Nephron progenitor cell (in vitro differentiated cells): ENCODE data around the gene TMTC2.

Experiments
- DNase-seq: peaks from one replicate; pipeline ENCODE4 v3.0.0; 2021
- H3K27ac Mint-ChIP-seq: 2 replicates; pipeline ENCODE4 v1.8.0; 2021; ENCODE audit warnings: mild to moderate bottlenecking, moderate library complexity, mixed read lengths
- H3K27me3 Mint-ChIP-seq: 2 replicates; pipeline ENCODE4 v1.8.0; 2021; ENCODE audit warnings: mild to moderate bottlenecking, low read depth, mixed read lengths; ENCODE audit not compliant: poor library complexity
- H3K36me3 Mint-ChIP-seq: 2 replicates; pipeline ENCODE4 v1.8.0; 2021; ENCODE audit warnings: low read depth, mixed read lengths
- H3K4me1 Mint-ChIP-seq: 2 replicates; pipeline ENCODE4 v1.8.0; 2021; ENCODE audit warnings: mixed read lengths
- H3K4me3 Mint-ChIP-seq: 2 replicates; pipeline ENCODE4 v1.8.0; 2021; ENCODE audit warnings: mild to moderate bottlenecking, moderate library complexity, mixed read lengths
- H3K9me3 Mint-ChIP-seq: 2 replicates; pipeline ENCODE4 v1.8.0; 2021; ENCODE audit warnings: mild to moderate bottlenecking, moderate library complexity, mixed read lengths
- TF ChIP-seq, protein P1 (sequence below): fragments of 200-600 bp; sonication (generic); IDR thresholded peaks from 2 replicates; pipeline ENCODE4 v1.5.0; 2021; ENCODE audit warnings: antibody characterized with exemption

Gene TMTC2

DNA sequence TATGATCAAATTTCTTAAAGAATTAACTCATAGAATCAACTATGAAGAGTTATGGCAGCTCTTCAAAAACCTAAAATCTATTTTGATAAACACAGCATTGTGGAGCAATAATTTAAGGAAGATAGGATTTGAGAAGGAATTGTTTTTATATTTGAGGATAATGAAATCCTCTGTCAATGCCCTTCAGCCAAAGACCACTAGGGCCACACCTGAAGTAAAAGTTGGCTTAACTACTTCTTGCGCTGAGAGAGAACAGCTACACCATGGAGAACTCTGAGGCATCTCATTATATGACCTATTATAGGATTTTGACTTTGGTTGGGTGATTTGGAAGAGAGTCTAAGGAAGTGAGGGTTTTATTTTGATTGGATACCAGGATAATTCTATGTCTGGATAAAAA lies 237.2 kb downstream of the TMTC2 start:
- Mint-ChIP-seq H3K4me3 (no peak overlapping the region), H3K27me3 (no peaks in the 10 kb centered on the region), H3K4me1 (no peaks in the 10 kb centered on the region), H3K36me3 (no peaks in the 10 kb centered on the region), H3K27ac (no peak overlapping the region), H3K9me3 (no peaks in the 10 kb centered on the region)
- DNase-seq, result no peak
- TF ChIP-seq, protein P1, sequence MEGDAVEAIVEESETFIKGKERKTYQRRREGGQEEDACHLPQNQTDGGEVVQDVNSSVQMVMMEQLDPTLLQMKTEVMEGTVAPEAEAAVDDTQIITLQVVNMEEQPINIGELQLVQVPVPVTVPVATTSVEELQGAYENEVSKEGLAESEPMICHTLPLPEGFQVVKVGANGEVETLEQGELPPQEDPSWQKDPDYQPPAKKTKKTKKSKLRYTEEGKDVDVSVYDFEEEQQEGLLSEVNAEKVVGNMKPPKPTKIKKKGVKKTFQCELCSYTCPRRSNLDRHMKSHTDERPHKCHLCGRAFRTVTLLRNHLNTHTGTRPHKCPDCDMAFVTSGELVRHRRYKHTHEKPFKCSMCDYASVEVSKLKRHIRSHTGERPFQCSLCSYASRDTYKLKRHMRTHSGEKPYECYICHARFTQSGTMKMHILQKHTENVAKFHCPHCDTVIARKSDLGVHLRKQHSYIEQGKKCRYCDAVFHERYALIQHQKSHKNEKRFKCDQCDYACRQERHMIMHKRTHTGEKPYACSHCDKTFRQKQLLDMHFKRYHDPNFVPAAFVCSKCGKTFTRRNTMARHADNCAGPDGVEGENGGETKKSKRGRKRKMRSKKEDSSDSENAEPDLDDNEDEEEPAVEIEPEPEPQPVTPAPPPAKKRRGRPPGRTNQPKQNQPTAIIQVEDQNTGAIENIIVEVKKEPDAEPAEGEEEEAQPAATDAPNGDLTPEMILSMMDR, result no peak

DNA sequence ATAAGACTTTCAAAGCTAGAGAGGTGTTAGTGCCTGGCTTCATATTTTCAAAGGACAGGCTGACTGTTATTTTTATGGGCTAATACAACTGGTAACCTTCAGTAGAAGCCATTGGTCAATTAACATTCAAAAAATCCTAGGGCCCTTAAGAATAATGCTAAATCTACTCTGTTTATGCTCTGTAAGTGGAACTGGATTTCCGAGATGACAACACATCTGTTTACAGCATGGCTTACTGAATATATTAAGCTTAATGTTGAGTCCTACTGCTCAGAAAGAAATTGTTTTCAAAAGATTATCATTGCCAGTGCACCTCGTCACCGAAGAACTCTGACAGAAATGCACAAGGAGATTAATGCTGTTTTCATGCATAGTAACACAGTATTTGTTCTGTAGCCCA lies 239.9 kb downstream of the TMTC2 start:
- no peak for DNase-seq
- Mint-ChIP-seq H3K9me3 (no peaks in the 10 kb centered on the region), H3K27ac (no peak overlapping the region), H3K27me3 (no peaks in the 10 kb centered on the region), H3K4me1 (peaks cover 4% of the 10 kb centered on the region), H3K36me3 (no peaks in the 10 kb centered on the region), H3K4me3 (no peak overlapping the region)
- TF ChIP-seq, protein P1, result no peak

DNA sequence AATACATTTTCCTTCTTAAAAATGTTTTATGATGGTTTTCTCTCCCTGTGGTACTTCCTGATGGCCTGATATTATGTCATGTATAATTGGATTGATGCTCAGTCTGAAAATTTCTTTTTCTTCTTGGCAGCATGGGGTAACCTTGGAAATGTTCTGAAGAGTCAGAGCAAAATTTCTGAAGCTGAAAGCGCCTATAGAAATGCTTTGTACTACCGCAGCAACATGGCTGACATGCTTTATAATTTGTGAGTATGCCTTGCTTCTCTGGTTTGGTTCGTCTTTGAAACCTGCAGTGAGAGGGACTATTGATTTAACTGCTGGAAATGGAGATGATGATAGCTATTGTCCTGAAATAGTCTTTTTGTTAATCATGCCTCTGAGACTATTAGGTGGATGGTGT lies 243.6 kb downstream of the TMTC2 start:
- TF ChIP-seq, protein P1, result no peak
- no peaks in the 10 kb centered on the region for H3K36me3 Mint-ChIP-seq
- H3K4me1 Mint-ChIP-seq, result peaks cover 6% of the 10 kb centered on the region
- no peak overlapping the region for H3K27ac Mint-ChIP-seq
- no peak overlapping the region for H3K4me3 Mint-ChIP-seq
- H3K27me3 Mint-ChIP-seq, result no peaks in the 10 kb centered on the region
- H3K9me3 Mint-ChIP-seq, result no peaks in the 10 kb centered on the region
- no peak for DNase-seq

DNA sequence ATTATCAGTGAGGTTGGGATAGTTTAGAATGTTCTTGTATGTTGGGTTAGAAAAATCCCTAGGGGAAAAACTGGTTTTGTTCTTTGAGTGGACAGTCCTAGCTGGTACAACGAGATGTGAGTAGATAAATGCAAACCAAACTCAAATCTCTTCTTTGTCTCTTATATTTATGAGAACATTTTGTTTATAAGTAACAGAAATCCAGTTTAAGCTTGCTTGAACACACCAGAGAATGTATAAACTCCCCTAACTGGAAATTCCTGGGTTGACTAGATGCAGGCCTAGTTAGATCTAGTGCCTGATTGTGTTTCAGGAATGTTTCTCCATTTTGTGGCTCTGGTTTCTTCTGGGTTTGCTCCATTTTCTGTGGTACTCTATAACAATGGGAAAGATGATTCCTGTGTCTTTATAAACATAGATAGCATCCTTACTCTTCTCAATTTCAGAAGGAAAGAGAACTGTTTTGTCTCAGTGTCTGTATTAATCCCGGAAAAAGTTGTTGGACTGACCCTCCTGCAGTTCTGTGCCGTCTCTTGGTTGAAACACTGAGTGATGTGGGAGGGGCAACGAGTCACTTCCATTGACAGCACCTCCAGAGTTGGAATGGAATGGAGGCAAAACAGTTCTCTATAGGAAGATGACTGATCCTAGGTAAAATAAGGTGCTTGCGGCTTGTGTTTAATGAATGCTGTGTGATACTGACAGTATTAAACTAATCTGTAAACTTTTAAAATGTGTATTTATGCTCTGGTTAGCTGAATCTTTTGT lies 244.8 kb downstream of the TMTC2 start:
- peak overlapping the region; percentile 67 for H3K27ac Mint-ChIP-seq
- H3K4me1 Mint-ChIP-seq, result peaks cover 6% of the 10 kb centered on the region
- no peak overlapping the region for H3K4me3 Mint-ChIP-seq
- no peak for DNase-seq
- H3K36me3 Mint-ChIP-seq, result no peaks in the 10 kb centered on the region
- no peaks in the 10 kb centered on the region for H3K9me3 Mint-ChIP-seq
- no peaks in the 10 kb centered on the region for H3K27me3 Mint-ChIP-seq
- TF ChIP-seq, protein P1, result no peak

DNA sequence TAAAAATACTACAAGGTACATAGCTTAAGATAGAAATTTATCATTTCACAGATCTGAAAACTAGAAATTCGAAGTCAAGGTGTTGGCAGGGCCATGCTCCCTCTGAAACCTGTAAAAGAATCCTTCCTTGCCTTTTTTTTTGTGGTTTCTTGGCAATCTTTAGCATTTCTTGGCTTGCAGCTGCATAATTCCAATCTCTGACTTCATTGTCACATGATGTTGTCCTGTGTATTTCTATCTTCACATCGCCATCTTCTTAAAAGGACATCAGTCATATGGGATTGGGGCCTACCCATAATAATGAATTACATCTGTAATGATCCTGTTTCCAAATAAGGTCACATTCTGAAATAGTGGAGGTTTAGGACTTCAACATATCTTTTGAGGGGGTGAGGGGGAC lies 250.4 kb downstream of the TMTC2 start:
- no peak for DNase-seq
- TF ChIP-seq, protein P1, result no peak
- H3K9me3 Mint-ChIP-seq, result no peaks in the 10 kb centered on the region
- no peaks in the 10 kb centered on the region for H3K36me3 Mint-ChIP-seq
- no peaks in the 10 kb centered on the region for H3K27me3 Mint-ChIP-seq
- no peak overlapping the region for H3K27ac Mint-ChIP-seq
- H3K4me3 Mint-ChIP-seq, result no peak overlapping the region
- no peaks in the 10 kb centered on the region for H3K4me1 Mint-ChIP-seq

DNA sequence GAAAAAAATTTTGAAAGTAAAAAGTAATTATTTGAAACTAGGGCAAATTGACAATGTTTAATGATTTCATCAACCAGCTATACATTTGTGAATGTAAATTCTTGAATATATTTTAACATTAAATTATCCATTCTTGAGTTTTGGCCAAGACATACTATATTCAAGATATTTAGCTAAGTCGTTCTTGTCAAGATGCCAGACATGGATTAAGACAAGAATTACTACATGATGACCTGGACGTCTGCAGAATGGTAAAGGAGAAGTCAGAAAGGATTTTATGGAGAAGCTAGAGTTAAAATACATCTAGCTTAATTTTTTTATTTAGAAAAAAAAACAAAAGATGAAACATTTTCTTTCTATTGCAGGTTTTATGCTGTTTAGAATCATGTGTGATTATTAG lies 255.8 kb downstream of the TMTC2 start:
- H3K36me3 Mint-ChIP-seq, result peaks cover 5% of the 10 kb centered on the region
- TF ChIP-seq, protein P1, result no peak
- no peak overlapping the region for H3K4me3 Mint-ChIP-seq
- H3K27ac Mint-ChIP-seq, result peak overlapping the region; percentile 68
- H3K27me3 Mint-ChIP-seq, result peaks cover 3% of the 10 kb centered on the region
- no peak for DNase-seq
- H3K4me1 Mint-ChIP-seq, result peaks cover 14% of the 10 kb centered on the region
- H3K9me3 Mint-ChIP-seq, result peaks cover 6% of the 10 kb centered on the region
